Body of pancreas (tissue), 4 donors: Measurements from ENCODE around the gene FGG. TPM values are rescaled to one million over a fixed set of nuclear protein-coding genes. Genes with fewer than 3 reads are reported as not detected.
"Not testable (repeated sequence)": the region's sequence is repeated elsewhere in the genome, so short reads cannot be mapped to it uniquely, and the experiment has no call there.

Source experiments
- ATAC-seq: fragments of 150-250 bp; one replicate; pipeline ENCODE4 v1.9.1; 2016
- DNase-seq, 4 donors: peaks; one replicate each; pipeline ENCODE4 v3.0.0-alpha.2; 2019
- H3K27ac ChIP-seq, 4 donors: fragments of 200-600 bp; sonication (generic); 1 replicate in 3 of 4; 2 replicates in 1 of 4; pipeline versions ENCODE4 v1.5.1 to v1.6.1; 2016 to 2019; ENCODE audit warnings: mild to moderate bottlenecking in 1 of 4, mixed read lengths in 1 of 4, moderate library complexity in 1 of 4
- H3K27me3 ChIP-seq, 2 donors: fragments of 200-600 bp; sonication (generic); one replicate each; pipeline ENCODE4 v1.6.0; 2016; ENCODE audit warnings: mild to moderate bottlenecking in 1 of 2
- H3K36me3 ChIP-seq, 2 donors: fragments of 200-600 bp; sonication (generic); replicated peaks in 1 of 2; 2 replicates each; pipeline ENCODE4 v1.5.1; 2016; ENCODE audit warnings: low read depth in 2 of 2; ENCODE audit not compliant: insufficient read depth in 1 of 2
- H3K4me1 ChIP-seq: fragments of 200-600 bp; sonication (generic); one replicate; pipeline ENCODE4 v1.6.0; 2016
- H3K4me3 ChIP-seq, 2 donors: fragments of 200-600 bp; sonication (generic); 1 replicate in 1 of 2; 2 replicates in 1 of 2; pipeline ENCODE4 v1.5.1; 2016 to 2019
- H3K9me3 ChIP-seq, 3 donors: fragments of 200-600 bp; sonication (generic); 1 replicate in 2 of 3; 2 replicates in 1 of 3; pipeline ENCODE4 v1.5.1; 2016
- POLR2A ChIP-seq, 3 donors: fragments of 450-650 bp; IDR thresholded peaks; one replicate each; pipeline ENCODE4 v1.6.1; 2016; ENCODE audit warnings: antibody characterized with exemption in 3 of 3, mild to moderate bottlenecking in 2 of 3
- WGBS, 2 donors: methylation state at CpG; one replicate each; pipeline ENCODE4 v1.1.5; 2017; 5-methylcytosine and 5-hydroxymethylcytosine counted together
- intact Hi-C: fragments of 100-400 bp; cut with DNase I; formaldehyde crosslinking; loops from one replicate; pipeline ENCODE4 v1.15.1; 2023
- total RNA-seq, 2 donors: library from RNA; depleted of rRNA; stranded (reverse); fragments of >200 nt; gene quantifications; one replicate each; pipeline ENCODE4 v1.1.0, GENCODE V29; 2016
- TF ChIP-seq, protein P1 (sequence below), 7 experiments: fragments of 450-650 bp in 4 of 7; fragments of 200-600 bp in 3 of 7; sonication (generic) in 3 of 7; IDR thresholded peaks; one replicate each; pipeline ENCODE4 v1.5.1; 2016 to 2019; ENCODE audit warnings: antibody characterized with exemption in 7 of 7

The FGG gene
- total RNA-seq, 2 donors from 2014 or later: not detected

DNA sequence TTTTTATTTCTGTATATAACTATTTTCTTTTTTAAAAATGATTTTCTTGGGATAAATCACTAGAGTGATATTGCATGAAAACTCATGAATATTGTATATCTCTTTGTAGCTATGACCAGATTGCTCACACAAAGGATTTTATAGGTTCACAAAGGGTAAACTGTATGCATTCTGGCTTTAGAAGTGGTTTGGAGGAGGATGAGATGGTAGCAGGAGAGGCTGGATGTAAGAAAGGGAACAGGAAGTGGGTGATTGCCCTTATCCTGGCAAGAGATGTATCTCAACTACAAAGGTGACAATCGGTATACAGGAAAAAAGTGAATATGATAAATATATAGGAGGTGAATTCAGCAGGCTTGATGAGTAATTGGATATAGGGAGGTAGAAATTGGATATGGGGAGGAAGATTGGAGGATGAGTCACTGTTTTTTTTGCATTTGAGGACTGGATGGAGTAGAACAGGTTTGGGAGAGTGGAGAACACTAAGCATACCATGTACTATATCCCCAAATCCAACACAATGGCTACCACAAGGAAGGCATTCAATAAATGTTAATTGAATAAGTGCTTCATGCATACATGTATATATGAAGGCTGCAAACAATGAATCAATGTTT, 9.9 kb downstream of the FGG start:
- H3K9me3 ChIP-seq: no peaks in the 10 kb centered on the region
- 47 to 70% methylated on average over 1 of the region's 1 CpG for WGBS, 2 donors
- no peak overlapping the region for H3K4me3 ChIP-seq
- TF ChIP-seq, protein P1, sequence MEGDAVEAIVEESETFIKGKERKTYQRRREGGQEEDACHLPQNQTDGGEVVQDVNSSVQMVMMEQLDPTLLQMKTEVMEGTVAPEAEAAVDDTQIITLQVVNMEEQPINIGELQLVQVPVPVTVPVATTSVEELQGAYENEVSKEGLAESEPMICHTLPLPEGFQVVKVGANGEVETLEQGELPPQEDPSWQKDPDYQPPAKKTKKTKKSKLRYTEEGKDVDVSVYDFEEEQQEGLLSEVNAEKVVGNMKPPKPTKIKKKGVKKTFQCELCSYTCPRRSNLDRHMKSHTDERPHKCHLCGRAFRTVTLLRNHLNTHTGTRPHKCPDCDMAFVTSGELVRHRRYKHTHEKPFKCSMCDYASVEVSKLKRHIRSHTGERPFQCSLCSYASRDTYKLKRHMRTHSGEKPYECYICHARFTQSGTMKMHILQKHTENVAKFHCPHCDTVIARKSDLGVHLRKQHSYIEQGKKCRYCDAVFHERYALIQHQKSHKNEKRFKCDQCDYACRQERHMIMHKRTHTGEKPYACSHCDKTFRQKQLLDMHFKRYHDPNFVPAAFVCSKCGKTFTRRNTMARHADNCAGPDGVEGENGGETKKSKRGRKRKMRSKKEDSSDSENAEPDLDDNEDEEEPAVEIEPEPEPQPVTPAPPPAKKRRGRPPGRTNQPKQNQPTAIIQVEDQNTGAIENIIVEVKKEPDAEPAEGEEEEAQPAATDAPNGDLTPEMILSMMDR (IDR thresholded peaks at IDR 0.05): no peak
- TF ChIP-seq POLR2A (IDR thresholded peaks at IDR 0.05): no peak
- no peaks in the 10 kb centered on the region for H3K36me3 ChIP-seq
- no peak for ATAC-seq
- no peak for DNase-seq
- no peak overlapping the region for H3K27ac ChIP-seq
- no peaks in the 10 kb centered on the region for H3K4me1 ChIP-seq
- no peaks in the 10 kb centered on the region for H3K27me3 ChIP-seq
- intact Hi-C loops: no loop called here

DNA sequence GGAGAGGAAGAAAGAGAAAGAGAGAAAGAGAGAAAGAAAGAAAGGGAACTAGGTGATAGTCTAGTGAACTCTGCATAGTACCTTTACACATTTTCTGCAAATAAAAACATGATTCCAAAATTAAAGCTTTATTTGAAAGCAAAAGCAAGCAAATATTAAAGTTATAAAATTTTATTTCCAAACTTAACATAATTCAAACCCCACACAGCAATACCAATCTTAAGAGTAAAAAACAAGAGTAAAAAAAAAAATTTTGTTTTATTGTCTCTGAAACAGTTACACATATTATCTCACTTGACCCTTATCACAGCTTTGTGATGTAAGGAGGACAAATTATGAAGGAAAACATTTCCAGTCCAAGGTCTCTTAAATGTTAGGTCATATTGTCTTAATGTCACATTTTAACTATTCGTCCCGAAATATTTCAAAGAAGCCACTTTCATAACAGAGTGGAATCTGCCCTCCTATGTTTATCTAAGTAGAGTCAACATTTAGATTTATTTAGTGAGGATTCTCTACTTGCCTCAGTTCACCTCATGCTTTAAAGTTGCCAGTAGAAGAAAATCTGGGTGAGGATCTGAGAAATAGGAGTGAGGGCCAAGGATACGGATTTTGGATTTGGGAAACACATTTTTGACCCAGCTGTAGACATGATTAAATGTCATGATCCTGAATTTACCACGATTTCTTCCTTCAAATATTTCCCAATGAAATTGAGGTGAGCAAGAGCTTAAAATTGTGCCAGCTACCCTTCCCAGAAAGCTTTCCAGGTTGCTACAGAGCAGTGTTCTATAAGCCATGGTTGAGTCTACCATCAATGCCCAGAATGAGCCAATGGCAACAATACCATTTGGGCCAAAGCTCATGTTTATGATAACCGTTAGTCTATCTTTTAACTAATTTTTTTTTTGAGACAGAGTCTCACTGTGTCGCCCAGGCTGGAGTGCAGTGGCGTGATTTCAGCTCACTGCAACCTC, 14.4 kb downstream of the FGG start:
- H3K36me3 ChIP-seq: no peaks in the 10 kb centered on the region
- intact Hi-C loops: no loop called here
- ATAC-seq (no peak), DNase-seq (no peak)
- no peak overlapping the region for H3K4me3 ChIP-seq
- H3K9me3 ChIP-seq: no peaks in the 10 kb centered on the region
- H3K27ac ChIP-seq: no peak overlapping the region
- no peaks in the 10 kb centered on the region for H3K4me1 ChIP-seq
- H3K27me3 ChIP-seq: no peaks in the 10 kb centered on the region
- no peak for TF ChIP-seq POLR2A (IDR thresholded peaks at IDR 0.05)
- TF ChIP-seq, protein P1 (IDR thresholded peaks at IDR 0.05): no peak
- 58 to 65% methylated on average over 7 of the region's 7 CpGs for WGBS, 2 donors

DNA sequence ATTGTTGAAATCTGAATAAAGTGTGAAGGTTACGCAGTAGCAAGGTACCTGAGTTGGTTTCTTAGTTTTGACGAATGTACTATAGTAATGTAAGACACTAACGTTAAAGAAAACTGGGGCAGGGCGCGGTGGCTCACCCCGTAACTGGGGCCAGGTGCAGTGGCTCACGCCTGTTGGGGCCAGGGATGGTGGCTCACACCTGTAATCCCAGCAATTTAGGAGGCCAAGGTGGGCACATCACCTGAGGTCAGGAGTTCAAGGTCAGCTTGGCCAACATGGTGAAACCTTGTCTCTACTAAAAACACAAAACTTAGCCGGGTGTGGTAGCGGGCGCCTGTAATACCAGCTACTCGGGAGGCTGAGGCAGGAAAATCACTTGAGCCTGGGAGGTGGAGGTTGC, 15.2 kb downstream of the FGG start:
- H3K27me3 ChIP-seq, DNase-seq, intact Hi-C loops, ATAC-seq, H3K27ac ChIP-seq, H3K4me3 ChIP-seq, H3K9me3 ChIP-seq, H3K4me1 ChIP-seq, H3K36me3 ChIP-seq: not testable (repeated sequence)
- WGBS, 2 donors: 81 to 89% methylated on average over 11 of the region's 11 CpGs

DNA sequence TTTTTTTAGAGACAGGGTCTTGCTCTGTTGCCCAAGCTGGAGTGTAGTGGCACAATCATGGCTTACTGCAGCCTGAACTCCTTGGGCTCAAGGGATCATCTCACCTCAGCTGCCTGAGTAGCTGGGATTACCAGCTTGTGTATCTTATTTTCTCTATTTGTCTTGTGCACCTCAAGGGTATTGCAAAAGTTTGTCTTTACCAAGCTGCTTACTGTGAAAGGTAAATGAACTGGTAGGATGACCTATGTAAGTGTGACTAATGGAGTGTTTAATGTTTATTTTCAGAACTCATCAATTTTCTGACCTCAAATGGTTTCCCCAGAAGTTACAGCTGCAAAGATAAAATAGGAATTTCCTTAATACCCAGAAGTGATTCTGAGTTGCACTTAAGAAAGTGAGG, 16.6 kb downstream of the FGG start:
- Histone ChIP-seq H3K4me3 (no peak overlapping the region), H3K4me1 (peaks cover under 1% of the 10 kb centered on the region), H3K27ac (no peak overlapping the region), H3K36me3 (no peaks in the 10 kb centered on the region), H3K9me3 (no peaks in the 10 kb centered on the region), H3K27me3 (no peaks in the 10 kb centered on the region)
- no peak for DNase-seq
- TF ChIP-seq, protein P1 (IDR thresholded peaks at IDR 0.05): no peak
- TF ChIP-seq POLR2A (IDR thresholded peaks at IDR 0.05): no peak
- intact Hi-C loops: no loop called here
- no peak for ATAC-seq

DNA sequence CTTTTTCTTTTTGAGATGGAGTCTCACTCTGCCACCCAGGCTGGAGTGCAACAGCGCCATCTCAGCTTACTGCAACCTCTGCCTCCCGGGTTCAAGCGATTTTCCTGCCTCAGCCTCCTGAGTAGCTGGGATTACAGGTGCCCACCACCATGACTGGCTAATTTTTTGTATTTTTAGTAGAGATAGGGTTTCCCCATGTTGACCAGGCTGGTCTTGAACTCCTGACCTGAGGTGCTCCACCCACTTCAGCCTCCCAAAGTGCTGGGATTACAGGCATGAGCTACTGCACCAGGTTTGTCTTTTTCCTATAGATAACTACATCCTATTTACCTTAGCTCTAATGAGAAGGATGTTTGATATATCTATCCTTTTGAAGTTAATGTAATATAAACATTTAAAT, 18.1 kb downstream of the FGG start:
- H3K4me1 ChIP-seq, ATAC-seq, DNase-seq, H3K36me3 ChIP-seq, H3K27me3 ChIP-seq, H3K4me3 ChIP-seq, H3K27ac ChIP-seq, H3K9me3 ChIP-seq, intact Hi-C loops: not testable (repeated sequence)
- WGBS, 2 donors: 82 to 83% methylated on average over 3 of the region's 3 CpGs
